ENCODE data around the gene EPS15. TPM values are rescaled to one million over a fixed set of nuclear protein-coding genes. Genes with fewer than 3 reads are reported as not detected.

The EPS15 gene
- total and polyA plus RNA-seq, 10 of the 15 experiments (the other 5 are each of a cell fraction or from before 2014, with no cell fraction given), result 24.7 to 87.8 (median 56.3) TPM

GRCh38 chr1:51415963-51416362 is 103.1 kb downstream of the EPS15 start:
- FAIRE-seq (no peak), DNase-seq (ENCODE audit: low read depth, low spot score) (no peak), ATAC-seq (no peak)
- no peak overlapping the region for H2AFZ ChIP-seq (ENCODE audit: control insufficient read depth, low read depth, low read length)
- RAD21 ChIA-PET (ENCODE audit: unreplicated experiment), result no interaction called here
- H3K36me3 ChIP-seq (ENCODE audit: control insufficient read depth in 2 of 2, insufficient read depth in 2 of 2, low read length in 1 of 2), result peaks cover 0 to 15% of the 10 kb centered on the region in 2 experiments; a peak in 3 of 4 replicates
- SMC1A ChIA-PET (ENCODE audit: uncharacterized antibody, unreplicated experiment), result no interaction called here
- H3K9ac ChIP-seq (ENCODE audit: control insufficient read depth, insufficient read depth, low read length), result no peak overlapping the region
- H3K4me1 ChIP-seq (ENCODE audit: control insufficient read depth, insufficient read depth, low read length), result no peaks in the 10 kb centered on the region; the same call in 1 of the 2 replicates
- no peaks in the 10 kb centered on the region for H4K20me1 ChIP-seq (ENCODE audit: control insufficient read depth, insufficient read depth)
- BruUV-seq (replicated peaks), result no TSS peak
- POLR2A ChIA-PET, result no interaction called here
- in situ Hi-C loops (cut with MboI) (no loop called here), intact Hi-C loops (cut with micrococcal nuclease; ENCODE audit: unreplicated experiment) (no loop called here)
- no peaks in the 10 kb centered on the region for H3K9me3 ChIP-seq (replicated peaks; ENCODE audit: control insufficient read depth, insufficient read depth, low read length)
- no peaks in the 10 kb centered on the region for H3K27me3 ChIP-seq (replicated peaks in 1 of 2; ENCODE audit: control insufficient read depth in 2 of 2, insufficient read depth in 2 of 2, low read length in 1 of 2)
- H3K79me2 ChIP-seq (ENCODE audit: control insufficient read depth, insufficient read depth, low read length), result no peaks in the 10 kb centered on the region
- H3K4me2 ChIP-seq (ENCODE audit: control insufficient read depth, insufficient read depth), result no peak overlapping the region
- TF ChIP-seq EP300 (IDR thresholded peaks at IDR 0.05; ENCODE audit: borderline replicate concordance in 1 of 2, control insufficient read depth in 1 of 2, low read depth in 2 of 2, low read length in 2 of 2), result no peak
- no peak for TF ChIP-seq SIN3A (IDR thresholded peaks at IDR 0.05; ENCODE audit: low read depth, low read length)
- TF ChIP-seq YY1 (IDR thresholded peaks at IDR 0.05; ENCODE audit: low read depth, low read length), result no peak
- TF ChIP-seq USF2 (IDR thresholded peaks at IDR 0.05; ENCODE audit: borderline replicate concordance, low read depth, low read length), result no peak
- TF ChIP-seq MAX (IDR thresholded peaks at IDR 0.05; ENCODE audit: low read depth, low read length), result no peak
- TF ChIP-seq ZBED1 (IDR thresholded peaks at IDR 0.05; ENCODE audit: borderline replicate concordance), result no peak
- TF ChIP-seq DPF2 (IDR thresholded peaks at IDR 0.05), result no peak
- CTCF ChIA-PET, result interaction anchor here (1.0 to 1.9 kb wide), 2 partner anchors 10 to 119 kb away, joined by 4 to 7 read pairs; no protein-coding TSS in a partner anchor
- H3K4me3 ChIP-seq, result no peak overlapping the region
- WGBS (ENCODE audit: insufficient coverage, insufficient replicate concordance, low lambda C conversion rate, missing lambda C conversion rate), result 67% methylated on average over 2 of the region's 2 CpGs
- H3K27ac ChIP-seq (ENCODE audit: control insufficient read depth, insufficient read depth), result no peak overlapping the region
